T-helper 1 cell treated with Interleukin-12 subunit alpha and Interleukin-12 subunit beta and Interleukin-4 antibody, amounts not matched to agents 30 μg/mL and 1 μg/mL, for 36 hours (primary cell): ENCODE results near the gene NEURL2.
"Not testable (repeated sequence)": the region's sequence is repeated elsewhere in the genome, so short reads cannot be mapped to it uniquely, and the experiment has no call there.

Experiments
- H3K27ac Mint-ChIP-seq: one replicate; pipeline ENCODE4 v1.8.0; 2021; ENCODE audit warnings: mild to moderate bottlenecking, mixed read lengths
- H3K27me3 Mint-ChIP-seq: one replicate; pipeline ENCODE4 v1.8.0; 2021; ENCODE audit warnings: low read depth, mixed read lengths
- H3K36me3 Mint-ChIP-seq: one replicate; pipeline ENCODE4 v1.8.0; 2021; ENCODE audit warnings: low read depth, mixed read lengths
- H3K4me1 Mint-ChIP-seq: one replicate; pipeline ENCODE4 v1.8.0; 2021; ENCODE audit warnings: low read depth, mixed read lengths
- H3K4me3 Mint-ChIP-seq: one replicate; pipeline ENCODE4 v1.8.0; 2021; ENCODE audit warnings: mild to moderate bottlenecking, moderate library complexity, mixed read lengths
- H3K9me3 Mint-ChIP-seq: one replicate; pipeline ENCODE4 v1.8.0; 2021; ENCODE audit warnings: mixed read lengths

The NEURL2 gene, protein sequence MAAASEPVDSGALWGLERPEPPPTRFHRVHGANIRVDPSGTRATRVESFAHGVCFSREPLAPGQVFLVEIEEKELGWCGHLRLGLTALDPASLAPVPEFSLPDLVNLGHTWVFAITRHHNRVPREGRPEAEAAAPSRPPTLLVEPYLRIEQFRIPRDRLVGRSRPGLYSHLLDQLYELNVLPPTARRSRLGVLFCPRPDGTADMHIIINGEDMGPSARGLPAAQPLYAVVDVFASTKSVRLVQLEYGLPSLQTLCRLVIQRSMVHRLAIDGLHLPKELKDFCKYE

DNA sequence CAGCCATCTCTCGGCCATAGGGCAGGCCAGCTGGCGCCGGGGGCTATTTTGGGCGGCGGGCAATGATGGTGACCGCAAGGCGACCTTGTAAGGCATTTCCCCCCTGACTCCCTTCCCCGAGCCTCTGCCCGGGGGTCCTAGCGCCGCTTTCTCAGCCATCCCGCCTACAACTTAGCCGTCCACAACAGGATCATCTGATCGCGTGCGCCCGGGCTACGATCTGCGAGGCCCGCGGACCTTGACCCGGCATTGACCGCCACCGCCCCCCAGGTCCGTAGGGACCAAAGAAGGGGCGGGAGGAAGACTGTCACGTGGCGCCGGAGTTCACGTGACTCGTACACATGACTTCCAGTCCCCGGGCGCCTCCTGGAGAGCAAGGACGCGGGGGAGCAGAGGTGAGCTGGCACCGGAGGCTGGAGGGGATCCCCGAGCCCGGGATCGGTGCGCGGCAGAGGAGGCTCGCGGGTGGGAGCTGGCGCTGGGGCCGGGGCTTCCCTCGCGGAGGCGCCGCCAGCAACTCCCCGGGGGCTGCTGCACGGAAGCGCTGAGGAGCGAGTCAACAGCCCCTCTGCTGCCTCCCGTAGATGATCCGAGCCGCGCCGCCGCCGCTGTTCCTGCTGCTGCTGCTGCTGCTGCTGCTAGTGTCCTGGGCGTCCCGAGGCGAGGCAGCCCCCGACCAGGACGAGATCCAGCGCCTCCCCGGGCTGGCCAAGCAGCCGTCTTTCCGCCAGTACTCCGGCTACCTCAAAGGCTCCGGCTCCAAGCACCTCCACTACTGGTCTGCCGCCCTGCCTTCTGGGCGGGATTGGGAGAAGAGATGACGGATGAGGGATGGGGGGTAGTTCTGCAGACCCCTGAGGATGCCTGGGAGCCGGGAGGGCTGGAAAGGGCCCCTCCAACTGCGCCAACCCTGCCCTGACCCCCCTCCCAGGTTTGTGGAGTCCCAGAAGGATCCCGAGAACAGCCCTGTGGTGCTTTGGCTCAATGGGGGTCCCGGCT is at the start of gene NEURL2, which contains the start of gene CTSA:
Gene NEURL2, minus strand, starts transcription at position 224 of the 999 bp plus-strand sequence. Its CDS starts 217 bp downstream, at position 7.
Gene CTSA, plus strand, starts transcription at position 351 of the 999 bp plus-strand sequence. Its CDS starts 234 bp downstream, at position 585.
- Mint-ChIP-seq H3K4me3 (peak within 1 kb of the TSS; percentile 90), H3K4me1 (peaks cover 18% of the 10 kb centered on the region), H3K27ac (peak within 1 kb of the TSS; percentile 85), H3K36me3 (peaks cover 4% of the 10 kb centered on the region), H3K27me3 (peaks cover 4% of the 10 kb centered on the region), H3K9me3 (no peaks in the 10 kb centered on the region)

DNA sequence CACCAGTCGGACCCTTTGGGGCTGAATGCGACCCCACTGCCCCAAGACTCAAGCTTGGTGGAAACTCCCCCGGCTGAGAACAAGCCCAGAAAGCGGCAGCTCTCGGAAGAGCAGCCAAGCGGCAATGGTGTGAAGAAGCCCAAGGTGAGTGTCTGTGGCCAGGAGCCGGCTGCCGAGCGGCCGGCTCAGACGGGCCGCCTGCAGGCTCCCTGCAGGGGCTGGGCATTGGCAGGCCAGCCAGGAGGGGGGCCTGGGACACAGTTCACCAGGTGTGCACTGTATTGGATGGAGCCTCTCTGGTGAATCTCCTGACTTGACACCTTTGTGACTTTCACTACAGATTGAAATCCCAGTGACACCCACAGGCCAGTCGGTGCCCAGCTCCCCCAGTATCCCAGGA is 49.5 kb upstream of the NEURL2 start:
- H3K36me3 Mint-ChIP-seq = peaks cover 38% of the 10 kb centered on the region
- no peak overlapping the region for H3K27ac Mint-ChIP-seq
- no peak overlapping the region for H3K4me3 Mint-ChIP-seq
- peaks cover 19% of the 10 kb centered on the region for H3K4me1 Mint-ChIP-seq
- H3K27me3 Mint-ChIP-seq = no peaks in the 10 kb centered on the region
- H3K9me3 Mint-ChIP-seq = no peaks in the 10 kb centered on the region

DNA sequence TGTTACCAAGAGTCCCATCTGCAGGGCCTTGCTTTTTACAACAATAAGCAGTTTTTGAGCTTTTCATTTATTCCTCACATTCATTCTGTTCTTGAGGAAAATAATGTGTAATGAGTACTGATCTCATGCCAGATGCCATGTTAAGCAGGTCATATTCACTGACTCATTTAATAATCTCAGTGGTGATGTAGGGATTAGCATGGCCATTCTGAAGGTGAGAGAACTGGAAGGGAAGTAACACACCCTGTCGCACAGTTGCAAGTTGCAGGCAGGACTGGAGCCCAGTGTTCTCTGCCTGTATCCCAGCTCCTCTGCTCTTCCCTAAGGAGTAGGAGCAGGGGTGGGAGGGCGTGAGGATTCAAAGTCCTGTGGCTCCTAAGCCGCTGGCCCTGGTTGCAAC is 49.0 kb upstream of the NEURL2 start:
- H3K4me1 Mint-ChIP-seq = peaks cover 19% of the 10 kb centered on the region
- no peak overlapping the region for H3K4me3 Mint-ChIP-seq
- H3K36me3 Mint-ChIP-seq = peaks cover 39% of the 10 kb centered on the region
- no peak overlapping the region for H3K27ac Mint-ChIP-seq
- no peaks in the 10 kb centered on the region for H3K9me3 Mint-ChIP-seq
- H3K27me3 Mint-ChIP-seq = no peaks in the 10 kb centered on the region

DNA sequence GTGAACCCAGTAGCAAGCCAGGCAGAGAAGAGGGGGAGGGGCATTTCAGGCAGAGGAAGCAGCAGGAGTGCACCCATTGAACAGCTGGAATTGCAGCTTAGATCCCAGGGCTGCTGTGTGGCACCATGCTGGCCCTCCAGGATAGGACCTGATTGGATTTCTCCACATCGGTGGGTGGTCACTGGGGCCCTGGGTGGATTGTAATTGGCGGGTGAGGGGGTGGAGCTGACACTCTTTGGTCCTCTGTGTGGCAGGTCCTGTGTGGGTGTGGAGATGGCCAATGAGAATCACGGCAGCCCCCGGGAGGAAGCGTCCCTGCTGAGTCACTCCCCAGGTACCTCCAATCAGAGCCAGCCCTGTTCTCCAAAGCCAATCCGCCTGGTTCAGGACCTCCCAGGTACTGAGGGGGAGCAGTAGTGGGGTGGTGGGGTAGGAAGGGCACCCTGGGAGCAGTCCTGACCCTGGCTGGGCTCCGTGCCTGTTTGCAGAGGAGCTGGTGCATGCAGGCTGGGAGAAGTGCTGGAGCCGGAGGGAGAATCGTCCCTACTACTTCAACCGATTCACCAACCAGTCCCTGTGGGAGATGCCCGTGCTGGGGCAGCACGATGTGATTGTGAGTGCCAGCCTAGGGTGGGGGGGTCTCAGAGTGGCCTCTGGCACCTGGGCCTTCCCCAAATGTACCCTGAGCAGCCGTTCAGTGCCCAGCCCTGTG is 47.9 kb upstream of the NEURL2 start:
- H3K9me3 Mint-ChIP-seq = no peaks in the 10 kb centered on the region
- H3K4me1 Mint-ChIP-seq = peaks cover 19% of the 10 kb centered on the region
- no peak overlapping the region for H3K4me3 Mint-ChIP-seq
- no peak overlapping the region for H3K27ac Mint-ChIP-seq
- peaks cover 27% of the 10 kb centered on the region for H3K36me3 Mint-ChIP-seq
- H3K27me3 Mint-ChIP-seq = no peaks in the 10 kb centered on the region

DNA sequence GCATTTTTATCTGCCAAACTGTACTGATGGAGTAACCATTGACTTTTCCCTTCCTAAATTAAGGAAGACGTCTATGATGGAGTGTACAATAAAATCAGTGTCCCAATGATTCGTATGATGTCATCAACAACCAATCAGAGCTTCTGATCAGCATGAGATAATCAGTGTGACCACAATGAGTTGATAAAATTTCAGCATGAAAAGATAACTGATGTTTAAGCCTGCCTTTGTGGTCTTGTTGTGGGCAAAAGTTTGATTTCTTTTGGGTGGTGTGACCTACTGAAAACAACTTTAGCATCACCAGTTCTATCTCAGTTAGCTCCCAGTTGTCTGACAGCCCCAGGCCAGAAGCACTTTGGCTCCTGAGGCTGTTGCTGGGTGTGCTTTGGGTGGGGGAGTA is 46.8 kb upstream of the NEURL2 start:
- H3K27me3 Mint-ChIP-seq = no peaks in the 10 kb centered on the region
- no peaks in the 10 kb centered on the region for H3K9me3 Mint-ChIP-seq
- H3K4me3 Mint-ChIP-seq = peak overlapping the region; percentile 61
- H3K36me3 Mint-ChIP-seq = peaks cover 25% of the 10 kb centered on the region
- peak overlapping the region; percentile 43 for H3K27ac Mint-ChIP-seq
- H3K4me1 Mint-ChIP-seq = peaks cover 23% of the 10 kb centered on the region

DNA sequence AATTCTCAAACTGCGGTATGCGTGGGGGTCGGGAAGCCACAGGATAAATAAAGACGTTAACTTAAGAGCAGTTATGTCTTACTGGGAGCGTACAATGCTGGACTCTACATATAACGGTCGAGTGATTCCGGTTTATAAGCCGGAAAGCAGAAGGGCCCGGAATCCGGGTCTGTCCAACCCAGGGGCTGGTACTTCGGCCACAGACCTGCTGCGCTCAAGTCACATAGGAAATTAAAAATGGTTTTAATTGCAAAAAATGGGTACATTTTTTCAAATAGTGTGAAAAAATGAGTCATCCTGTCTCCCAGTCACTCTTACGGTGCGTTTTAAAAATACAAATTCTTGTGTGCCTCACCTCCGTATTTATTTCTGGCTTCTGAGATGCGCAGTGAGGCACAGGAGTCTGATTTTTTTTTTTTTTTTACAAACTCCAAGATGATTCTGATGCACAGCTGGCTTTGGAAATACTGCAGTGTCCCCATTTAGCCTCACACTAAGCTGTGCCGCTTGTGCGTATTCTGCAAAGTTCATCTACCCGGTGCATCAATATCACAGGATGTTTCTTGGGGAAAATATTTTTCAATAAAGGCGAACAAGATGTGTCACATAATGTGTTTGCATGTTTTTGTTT is 44.5 kb upstream of the NEURL2 start:
- peak overlapping the region; percentile 98 for H3K4me3 Mint-ChIP-seq
- peaks cover 24% of the 10 kb centered on the region for H3K36me3 Mint-ChIP-seq

DNA sequence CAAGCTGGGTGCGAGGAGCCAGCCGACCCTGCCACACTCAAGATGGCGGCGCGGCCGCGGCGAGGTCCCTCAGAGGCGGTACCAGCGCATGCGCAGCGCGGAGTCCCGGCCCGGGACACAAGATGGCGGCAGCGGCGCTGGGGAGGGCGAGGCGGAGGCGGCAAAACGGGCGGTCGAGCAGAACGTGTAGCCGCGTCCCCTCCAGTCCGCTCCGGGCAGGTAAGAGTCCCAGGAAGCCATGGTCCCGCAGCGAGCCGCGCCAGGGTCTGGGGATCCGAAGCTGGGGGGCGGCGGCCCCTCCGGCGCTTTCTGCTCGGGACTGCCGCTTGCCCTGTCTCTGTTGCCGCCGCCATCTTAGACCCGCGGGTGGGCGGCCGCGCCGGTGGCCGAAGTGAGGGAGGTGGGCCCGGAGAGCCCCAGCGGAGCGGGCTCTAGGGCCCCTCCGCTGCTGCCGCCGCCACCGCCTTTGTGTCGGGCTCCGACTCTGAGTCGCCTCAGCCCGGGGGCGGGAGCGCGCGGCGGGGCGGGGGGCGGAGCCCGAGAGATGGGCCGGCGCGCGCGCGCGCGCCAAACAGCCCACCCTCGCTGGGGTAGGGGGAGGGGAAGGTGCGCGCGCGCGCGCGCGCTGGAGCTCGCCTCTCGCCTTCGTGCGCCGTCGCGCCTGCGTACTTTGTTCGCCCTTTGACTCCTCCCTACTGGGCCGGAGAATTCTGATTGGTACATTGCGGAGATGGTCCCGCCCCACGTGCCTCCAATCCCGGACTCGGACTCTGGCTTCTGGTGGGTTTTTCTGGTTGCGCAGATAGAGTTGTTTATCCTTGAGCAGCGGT is 43.8 kb upstream of the NEURL2 start, which contains the start of gene PCIF1:
Gene PCIF1, plus strand, starts transcription at position 98 of the 830 bp plus-strand sequence. CDS start 4,317 bp downstream, outside the sequence.
- Mint-ChIP-seq H3K36me3 (peaks cover 22% of the 10 kb centered on the region), H3K4me3 (peak within 1 kb of the TSS; percentile 98), H3K9me3 (no peaks in the 10 kb centered on the region), H3K4me1 (peaks cover 23% of the 10 kb centered on the region), H3K27ac (peak within 1 kb of the TSS; percentile 98), H3K27me3 (no peaks in the 10 kb centered on the region)

More for the DNA sequence above, 44.5 kb upstream of the NEURL2 start:
- Mint-ChIP-seq H3K27me3 (no peaks in the 10 kb centered on the region), H3K9me3 (no peaks in the 10 kb centered on the region), H3K4me1 (peaks cover 23% of the 10 kb centered on the region), H3K27ac (peak overlapping the region; percentile 96)

DNA sequence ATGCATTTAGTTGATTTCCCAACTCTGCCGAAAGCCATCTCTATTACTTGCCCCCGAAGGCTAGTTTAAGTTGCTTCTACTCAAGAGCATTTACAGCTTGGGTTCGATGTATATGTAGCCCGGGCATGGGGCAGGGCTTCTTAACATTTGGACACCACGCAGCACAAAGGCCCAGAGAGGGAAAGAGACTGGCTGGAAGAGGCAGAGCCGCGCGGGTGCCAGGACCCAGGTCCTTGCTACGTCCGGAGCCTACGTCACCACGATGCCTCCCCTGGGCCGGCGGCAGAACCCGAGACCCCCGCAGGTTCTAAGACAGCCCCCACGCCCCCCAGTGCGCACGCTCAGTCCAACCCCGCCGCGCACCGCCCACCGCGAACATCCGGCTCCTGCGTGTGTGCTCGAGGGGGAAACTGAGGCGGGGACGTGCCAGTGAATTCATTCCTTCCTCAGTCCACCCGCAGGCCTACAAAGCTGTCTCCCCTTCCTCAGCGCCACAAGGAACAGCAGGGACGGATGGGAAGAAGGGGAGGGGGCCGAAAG is 43.1 kb upstream of the NEURL2 start:
- Mint-ChIP-seq H3K4me3 (peak overlapping the region; percentile 91), H3K4me1 (peaks cover 19% of the 10 kb centered on the region), H3K36me3 (peaks cover 17% of the 10 kb centered on the region), H3K9me3 (no peaks in the 10 kb centered on the region), H3K27me3 (no peaks in the 10 kb centered on the region), H3K27ac (peak overlapping the region; percentile 98)

DNA sequence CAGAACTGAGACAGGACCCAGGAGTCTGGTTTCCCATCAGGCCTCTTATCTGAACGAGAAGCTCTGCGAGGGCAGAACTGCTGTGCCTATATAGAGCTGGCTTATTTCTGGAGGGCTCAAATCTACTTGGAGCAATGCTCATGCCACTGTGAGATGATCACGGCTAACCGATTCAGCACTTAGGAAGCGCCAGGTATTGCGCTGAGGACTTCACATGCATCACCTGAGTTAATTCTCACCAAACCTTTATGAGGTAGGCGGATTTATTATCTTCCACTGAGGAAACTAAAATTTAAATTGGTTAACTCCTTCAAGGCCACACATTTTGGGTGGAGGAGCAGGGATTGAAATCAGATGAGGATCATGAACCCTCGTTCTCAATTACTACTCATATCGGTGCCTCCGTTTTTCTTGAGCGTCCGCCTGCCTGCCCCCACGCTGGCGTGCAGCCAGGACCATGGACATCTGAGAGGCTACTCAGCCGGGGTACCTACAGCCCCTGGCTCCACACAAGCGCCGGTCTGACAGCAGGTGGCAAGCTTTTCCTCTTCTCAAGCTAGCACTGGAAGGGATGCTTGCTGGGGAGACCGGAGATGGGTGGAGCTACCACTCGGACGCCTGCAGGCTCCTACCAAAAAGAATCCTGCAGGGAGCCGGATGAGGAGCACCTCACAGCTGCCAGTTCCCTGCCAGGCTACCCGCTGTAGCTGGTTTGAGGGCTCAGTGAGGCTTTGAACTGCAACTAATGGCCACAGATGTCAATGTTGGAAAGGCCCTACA is 42.4 kb upstream of the NEURL2 start:
- H3K27me3 Mint-ChIP-seq = no peaks in the 10 kb centered on the region
- peak overlapping the region; percentile 98 for H3K27ac Mint-ChIP-seq
- peaks cover 18% of the 10 kb centered on the region for H3K4me1 Mint-ChIP-seq
- H3K4me3 Mint-ChIP-seq = peak overlapping the region; percentile 91
- peaks cover 14% of the 10 kb centered on the region for H3K36me3 Mint-ChIP-seq
- no peaks in the 10 kb centered on the region for H3K9me3 Mint-ChIP-seq

DNA sequence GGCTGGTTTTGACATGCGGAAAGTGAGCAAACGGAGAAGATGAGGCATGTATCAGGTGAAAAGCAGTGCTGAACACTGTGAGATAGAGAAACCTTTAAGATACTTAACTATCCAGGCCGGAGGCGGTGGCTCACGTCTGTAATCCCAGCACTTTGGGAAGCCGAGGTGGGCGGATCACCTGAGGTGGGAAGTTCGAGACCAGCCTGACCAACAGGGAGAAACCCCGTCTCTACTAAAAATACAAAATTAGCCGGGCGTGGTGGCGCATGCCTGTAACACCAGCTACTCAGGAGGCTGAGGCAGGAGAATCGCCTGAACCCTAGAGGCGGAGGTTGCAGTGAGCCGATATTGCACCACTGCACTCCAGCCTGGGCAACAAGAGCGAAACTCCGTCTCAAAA is 40.7 kb upstream of the NEURL2 start:
- not testable (repeated sequence) for H3K9me3 Mint-ChIP-seq, H3K4me3 Mint-ChIP-seq, H3K27me3 Mint-ChIP-seq

DNA sequence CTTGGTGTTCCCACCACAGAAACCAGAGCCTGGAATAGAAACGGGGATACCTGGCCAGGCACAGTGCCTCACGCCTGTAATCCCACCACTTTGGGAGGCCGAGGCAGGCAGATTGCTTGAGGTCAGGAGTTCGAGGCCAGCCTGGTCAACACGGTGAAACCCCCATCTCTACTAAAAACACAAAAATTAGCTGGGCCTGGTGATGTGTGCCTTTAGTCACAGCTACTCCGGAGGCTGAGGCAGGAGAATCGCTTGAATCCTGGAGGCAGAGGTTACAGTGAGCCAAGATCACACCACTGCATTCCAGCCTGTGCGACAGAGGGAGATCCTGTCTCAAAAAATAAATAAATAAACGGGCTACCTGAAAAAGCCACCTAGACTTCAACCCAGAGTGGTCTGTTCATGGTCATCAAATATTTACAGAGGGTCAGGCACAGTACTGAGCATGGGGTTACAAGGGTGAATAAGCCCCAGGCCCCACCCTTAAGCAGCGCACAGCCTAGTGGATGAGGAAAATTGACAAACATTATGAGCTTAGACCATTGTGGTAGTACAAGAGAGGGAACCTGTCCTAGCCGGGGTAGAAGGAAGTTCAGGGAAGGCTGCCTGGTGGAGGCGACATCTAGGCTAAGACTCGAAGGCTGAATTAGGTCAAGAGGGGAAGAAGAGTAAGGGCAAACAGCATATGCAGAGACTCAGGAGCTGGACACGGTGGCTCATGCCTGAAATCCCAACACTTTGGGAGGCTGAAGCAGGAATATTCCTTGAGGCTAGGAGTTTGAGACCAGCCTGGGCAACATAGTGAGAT is 36.3 kb upstream of the NEURL2 start:
- Mint-ChIP-seq H3K4me1 (peaks cover 3% of the 10 kb centered on the region), H3K4me3 (no peak overlapping the region), H3K36me3 (no peaks in the 10 kb centered on the region), H3K27me3 (peaks cover 8% of the 10 kb centered on the region), H3K9me3 (no peaks in the 10 kb centered on the region), H3K27ac (no peak overlapping the region)

More for the DNA sequence above, 40.7 kb upstream of the NEURL2 start:
- not testable (repeated sequence) for H3K27ac Mint-ChIP-seq, H3K36me3 Mint-ChIP-seq, H3K4me1 Mint-ChIP-seq

DNA sequence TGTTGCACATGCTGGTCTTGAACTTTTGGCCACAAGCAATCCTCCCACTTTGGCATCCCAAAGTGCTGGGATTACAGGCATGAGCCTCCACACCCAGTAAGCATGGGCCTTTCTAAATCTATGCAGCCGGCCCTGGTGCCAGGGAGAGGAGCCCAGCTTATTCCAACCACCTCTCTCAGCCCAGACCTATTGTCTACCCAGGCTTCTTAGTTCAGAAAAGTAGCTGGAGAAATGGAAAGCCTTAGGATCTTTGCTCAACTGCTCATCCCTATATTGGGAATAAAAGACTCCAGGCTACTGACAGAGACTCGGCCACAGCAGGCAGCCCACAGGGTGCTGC is 35.7 kb upstream of the NEURL2 start:
- peaks cover 3% of the 10 kb centered on the region for H3K4me1 Mint-ChIP-seq
- no peaks in the 10 kb centered on the region for H3K9me3 Mint-ChIP-seq
- H3K4me3 Mint-ChIP-seq = no peak overlapping the region
- peaks cover 10% of the 10 kb centered on the region for H3K27me3 Mint-ChIP-seq
- no peaks in the 10 kb centered on the region for H3K36me3 Mint-ChIP-seq
- no peak overlapping the region for H3K27ac Mint-ChIP-seq
